ENCODE results near the gene NEDD4L. TPM values are rescaled to one million over a fixed set of nuclear protein-coding genes. Genes with fewer than 3 reads are reported as not detected.
"Not testable (repeated sequence)": the region's sequence is repeated elsewhere in the genome, so short reads cannot be mapped to it uniquely, and the experiment has no call there.

The NEDD4L gene
- total RNA-seq, 1 donor from 2014 or later: 3.7 TPM

GRCh38 chr18:58256316-58257080 is 212.5 kb downstream of the NEDD4L start:
- intact Hi-C loops (cut with micrococcal nuclease): no loop called here

- intact Hi-C loops (cut with micrococcal nuclease): no loop called here
Observed at GRCh38 chr18:58257461-58257860, 213.4 kb downstream of the NEDD4L start.

GRCh38 chr18:58258692-58259342 is 214.8 kb downstream of the NEDD4L start:
- intact Hi-C loops (cut with micrococcal nuclease): no loop called here

DNA sequence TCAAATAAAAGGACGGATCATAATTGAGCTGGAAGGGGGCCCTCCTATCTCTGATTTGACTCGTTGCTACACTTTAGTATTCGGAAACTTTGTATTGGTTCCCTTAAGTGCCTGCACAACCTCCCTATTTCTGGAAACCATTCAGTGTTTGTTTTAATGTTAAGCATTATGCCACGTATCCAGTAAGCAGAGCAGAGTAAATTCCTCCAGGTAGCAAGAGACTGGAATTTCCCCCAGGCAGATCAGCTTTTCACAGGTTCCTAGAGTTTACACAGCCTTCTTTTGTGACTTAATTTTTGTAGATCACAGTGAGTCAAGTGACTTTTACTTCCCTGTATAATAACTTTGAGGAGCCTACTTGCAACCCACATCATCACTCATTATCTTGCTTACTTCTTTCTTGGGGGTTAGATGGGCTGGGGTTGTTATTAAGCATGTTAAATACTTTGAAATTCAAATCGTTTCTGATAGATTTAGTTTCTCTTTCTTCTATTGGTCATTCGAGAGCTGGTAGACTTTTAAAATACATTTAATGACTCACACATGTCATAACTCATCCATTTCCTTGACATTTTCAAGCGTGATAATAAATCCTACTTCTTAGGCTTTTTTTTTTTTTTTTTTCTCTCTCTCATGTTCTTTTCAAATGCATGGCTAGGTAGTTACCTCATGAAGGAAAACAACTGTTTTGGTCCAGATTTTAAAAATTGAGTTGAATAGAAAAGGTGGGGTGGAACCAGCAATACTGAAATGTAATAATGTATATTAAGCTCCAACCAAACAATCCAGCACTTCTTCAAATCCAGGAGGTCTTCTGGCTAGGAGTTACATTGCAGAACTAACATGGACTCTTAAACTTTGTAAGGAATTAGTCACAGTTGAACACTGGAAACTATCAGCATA is 219.3 kb downstream of the NEDD4L start:
- intact Hi-C loops (cut with micrococcal nuclease): no loop called here

GRCh38 chr18:58264075-58264474 is 220.0 kb downstream of the NEDD4L start:
- intact Hi-C loops (cut with micrococcal nuclease): no loop called here

- intact Hi-C loops (cut with micrococcal nuclease): no loop called here
Observed at GRCh38 chr18:58264840-58265239, 220.8 kb downstream of the NEDD4L start.

GRCh38 chr18:58265489-58265888 is 221.5 kb downstream of the NEDD4L start:
- intact Hi-C loops (cut with micrococcal nuclease): not testable (repeated sequence)

- intact Hi-C loops (cut with micrococcal nuclease): no loop called here
Observed at GRCh38 chr18:58266291-58266690, 222.3 kb downstream of the NEDD4L start.

GRCh38 chr18:58267493-58267892 is 223.5 kb downstream of the NEDD4L start:
- intact Hi-C loops (cut with micrococcal nuclease): no loop called here

DNA sequence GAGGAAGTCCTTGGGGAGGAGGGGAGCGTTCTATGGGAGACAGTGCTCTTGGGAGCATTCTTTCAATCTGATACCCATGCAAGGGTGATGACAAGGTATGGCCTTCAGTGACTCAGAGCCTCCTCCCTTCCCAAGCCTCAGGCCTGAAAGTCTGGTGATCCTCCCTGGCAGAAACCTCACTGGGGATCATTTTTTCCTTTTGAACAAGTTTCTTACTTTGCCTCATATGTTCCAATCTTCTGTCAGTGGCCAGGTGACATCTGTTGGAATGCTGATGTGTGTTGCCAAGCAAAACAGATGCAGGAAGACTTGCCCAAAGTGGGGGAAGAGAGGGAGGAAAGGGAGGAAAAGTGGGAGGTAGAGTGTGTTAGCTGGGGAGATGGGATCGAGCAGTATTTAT is 224.8 kb downstream of the NEDD4L start:
- intact Hi-C loops (cut with micrococcal nuclease): no loop called here

DNA sequence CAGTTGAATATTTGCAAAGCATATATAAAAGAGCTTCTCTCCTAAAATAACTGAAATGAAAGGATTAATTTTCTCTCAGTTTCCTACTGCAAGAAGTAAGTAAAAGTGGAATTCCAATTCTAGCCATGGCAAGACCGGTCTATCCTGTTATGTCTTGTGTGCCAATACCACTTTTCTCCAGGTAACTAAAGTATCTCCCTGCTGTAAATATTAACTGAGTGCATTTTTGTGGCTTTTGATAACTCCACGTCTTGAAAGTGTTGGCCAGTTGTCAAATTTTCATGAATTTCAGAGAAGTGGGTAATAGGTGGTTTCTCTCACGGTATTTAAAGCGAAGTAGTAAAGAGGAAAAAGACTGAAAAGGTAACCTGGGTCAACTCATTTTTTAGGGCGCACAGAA is 225.9 kb downstream of the NEDD4L start:
- intact Hi-C loops (cut with micrococcal nuclease): no loop called here

- intact Hi-C loops (cut with micrococcal nuclease): no loop called here
Observed at GRCh38 chr18:58270396-58270795, 226.4 kb downstream of the NEDD4L start.

- intact Hi-C loops (cut with micrococcal nuclease): no loop called here
Observed at GRCh38 chr18:58271770-58272169, 227.7 kb downstream of the NEDD4L start.

DNA sequence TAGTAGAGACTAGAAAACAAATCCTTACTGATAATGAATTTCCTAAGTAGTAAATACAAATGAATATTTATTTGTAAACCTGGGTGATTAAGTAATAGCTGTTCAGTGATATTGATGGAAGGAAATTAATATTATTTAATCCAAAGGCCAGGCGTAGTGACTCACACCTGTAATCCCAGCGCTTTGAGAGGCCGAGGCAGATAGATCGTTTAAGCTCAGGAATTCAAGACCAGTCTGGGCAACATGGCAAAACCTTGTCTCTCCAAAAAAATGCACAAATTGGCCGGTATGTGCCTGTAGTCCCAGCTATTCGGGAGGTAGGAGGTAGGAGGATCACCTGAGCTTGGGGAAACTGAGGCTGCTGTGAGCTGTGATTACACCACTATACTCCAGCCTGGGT is 228.2 kb downstream of the NEDD4L start:
- intact Hi-C loops (cut with micrococcal nuclease): no loop called here

DNA sequence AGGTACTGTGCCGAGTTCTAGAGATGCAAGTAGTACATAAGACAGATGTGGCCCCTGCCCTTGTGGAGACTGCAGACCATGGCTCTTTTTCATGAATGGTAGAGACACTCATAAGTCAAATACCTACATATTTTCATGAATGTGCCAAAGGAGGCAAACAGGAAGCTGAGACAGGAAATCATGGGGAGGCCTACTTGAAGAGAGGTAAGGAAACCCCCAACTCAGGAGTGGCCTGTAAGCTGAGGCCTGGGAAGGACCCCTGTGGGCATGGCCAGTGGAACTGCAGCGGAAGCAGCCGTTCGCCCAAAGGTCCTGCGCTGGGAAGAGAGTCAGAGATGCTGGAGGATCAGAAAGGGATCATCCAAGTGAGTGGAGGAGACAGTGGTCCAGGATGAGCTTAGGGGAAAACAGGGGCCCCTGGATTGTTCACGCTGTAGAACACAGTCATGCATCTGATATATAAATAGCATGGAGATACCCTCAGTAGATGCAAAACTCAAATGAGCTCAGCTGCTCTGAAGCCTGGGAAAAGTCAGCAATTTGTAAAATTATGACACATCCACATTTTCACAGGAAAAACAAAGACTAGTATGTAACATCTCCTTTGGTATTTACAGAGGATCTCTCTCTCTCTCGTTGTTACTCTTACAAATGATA is 228.9 kb downstream of the NEDD4L start:
- intact Hi-C loops (cut with micrococcal nuclease): no loop called here

DNA sequence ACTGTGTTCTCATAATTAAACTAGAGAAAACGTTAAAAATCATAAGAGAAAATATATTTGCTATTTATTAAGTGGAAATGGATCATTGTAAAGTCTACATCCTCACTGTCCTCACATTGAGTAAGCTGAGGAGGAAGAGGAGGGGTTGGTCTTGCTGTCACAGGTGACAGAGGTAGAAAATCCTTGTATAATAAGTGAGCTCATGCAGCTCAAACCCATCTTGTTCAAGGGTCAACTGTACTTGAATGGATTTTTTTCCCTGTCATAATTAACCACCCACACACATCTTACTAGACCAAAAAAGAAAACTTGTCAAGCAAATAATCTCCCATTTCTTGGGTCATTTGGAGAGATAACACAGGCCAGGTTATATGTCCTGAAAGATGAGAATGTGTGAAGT is 231.2 kb downstream of the NEDD4L start:
- intact Hi-C loops (cut with micrococcal nuclease): no loop called here

- intact Hi-C loops (cut with micrococcal nuclease): no loop called here
Observed at GRCh38 chr18:58276789-58277739, 233.0 kb downstream of the NEDD4L start.

DNA sequence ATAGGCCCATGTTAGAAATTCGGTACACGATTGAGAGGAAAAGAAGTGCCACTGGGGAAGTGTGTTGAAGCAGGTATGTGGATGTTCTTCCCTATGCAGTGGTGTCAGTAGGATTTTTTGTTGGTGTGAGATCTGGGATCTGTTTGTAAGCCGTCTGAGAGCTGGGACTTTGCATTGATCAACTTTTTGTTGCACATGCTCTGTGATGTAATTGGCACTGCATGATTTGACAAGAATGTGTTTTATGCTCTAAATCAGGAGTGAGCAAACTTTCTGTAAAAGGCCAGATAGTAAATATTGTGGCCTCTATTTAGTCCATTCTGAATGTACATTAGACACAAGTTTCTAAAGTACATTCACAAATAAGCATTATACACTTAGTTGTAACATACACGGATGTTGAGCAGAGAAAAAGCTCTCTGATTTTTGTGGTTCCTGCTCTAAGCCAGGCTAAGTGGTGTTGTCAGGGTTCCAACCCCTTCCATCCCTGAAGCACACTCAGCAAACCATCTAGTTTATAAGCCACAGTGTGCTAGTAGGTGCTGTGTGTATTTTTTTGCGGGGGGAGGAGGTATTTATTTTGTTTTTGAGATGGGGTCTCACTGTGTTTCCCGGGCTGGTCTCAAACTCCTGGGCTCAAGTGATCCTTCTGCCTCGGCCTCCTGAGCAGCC is 235.6 kb downstream of the NEDD4L start:
- intact Hi-C loops (cut with micrococcal nuclease): no loop called here

GRCh38 chr18:58280191-58280590 is 236.2 kb downstream of the NEDD4L start:
- intact Hi-C loops (cut with micrococcal nuclease): no loop called here

DNA sequence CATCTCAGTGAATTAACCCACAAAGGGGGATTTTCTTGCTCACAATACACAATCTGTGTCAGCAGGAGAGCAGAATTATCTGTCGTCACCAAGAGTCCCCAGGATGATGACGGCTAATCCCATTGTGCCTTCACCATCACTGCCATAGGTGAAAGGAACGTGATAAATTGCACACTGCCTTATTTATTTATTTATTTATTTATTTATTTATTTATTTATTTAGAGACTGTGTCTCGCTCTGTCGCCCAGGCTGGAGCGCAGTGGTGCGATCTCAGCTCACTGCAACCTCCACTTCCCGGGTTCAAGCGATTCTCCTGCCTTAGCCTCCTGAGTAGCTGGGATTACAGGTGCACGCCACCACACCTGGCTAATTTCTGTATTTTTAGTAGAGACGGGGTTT is 238.8 kb downstream of the NEDD4L start:
- intact Hi-C loops (cut with micrococcal nuclease): not testable (repeated sequence)

Data from T-helper 2 cell treated with Interferon-gamma antibody and Interleukin-4, amounts not matched to agents 100 ng/mL and 5 ng/mL, for 36 hours (primary cell).